Measurements from ENCODE around the gene RPEL1. TPM values are rescaled to one million over a fixed set of nuclear protein-coding genes. Genes with fewer than 3 reads are reported as not detected.

RPEL1 gene
- total RNA-seq, 1 experiment from 2014 or later: not detected

DNA sequence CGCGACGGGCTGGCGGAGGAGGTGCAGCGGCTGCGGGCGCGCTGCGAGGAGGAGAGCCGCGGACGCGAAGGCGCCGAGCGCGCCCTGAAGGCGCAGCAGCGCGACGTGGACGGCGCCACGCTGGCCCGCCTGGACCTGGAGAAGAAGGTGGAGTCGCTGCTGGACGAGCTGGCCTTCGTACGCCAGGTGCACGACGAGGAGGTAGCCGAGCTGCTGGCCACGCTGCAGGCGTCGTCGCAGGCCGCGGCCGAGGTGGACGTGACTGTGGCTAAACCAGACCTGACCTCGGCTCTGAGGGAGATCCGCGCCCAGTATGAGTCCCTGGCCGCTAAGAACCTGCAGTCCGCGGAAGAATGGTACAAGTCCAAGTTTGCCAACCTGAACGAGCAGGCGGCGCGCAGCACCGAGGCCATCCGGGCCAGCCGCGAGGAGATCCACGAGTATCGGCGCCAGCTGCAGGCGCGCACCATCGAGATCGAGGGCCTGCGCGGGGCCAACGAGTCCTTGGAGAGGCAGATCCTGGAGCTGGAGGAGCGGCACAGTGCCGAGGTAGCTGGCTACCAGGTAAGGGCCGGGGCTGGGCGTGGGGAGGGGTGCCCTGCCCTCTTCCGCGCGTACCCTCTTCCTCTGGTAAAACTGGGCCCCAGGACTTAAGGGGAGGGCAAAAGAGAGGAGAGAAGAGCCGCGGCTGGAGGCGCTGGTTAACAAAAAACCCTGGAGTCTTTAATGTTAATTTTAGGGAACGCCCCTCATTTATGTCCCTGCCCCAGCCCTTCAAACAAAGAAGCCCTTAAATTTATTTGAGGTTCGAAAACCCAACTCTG is 32.2 kb downstream of the RPEL1 start:
- Histone ChIP-seq H3K36me3 (ENCODE audit: insufficient read depth, low read length, poor library complexity, severe bottlenecking) (no peaks in the 10 kb centered on the region), H3K4me3 (ENCODE audit: low read depth, low read length, poor library complexity, severe bottlenecking) (peak overlapping the region; percentile 57), H3K4me1 (ENCODE audit: insufficient read depth, low read length, poor library complexity, severe bottlenecking) (peaks cover 20% of the 10 kb centered on the region), H3K27ac (ENCODE audit: low read depth, low read length, poor library complexity, severe bottlenecking) (no peak overlapping the region), H3K9me3 (ENCODE audit: low read depth, low read length, poor library complexity, severe bottlenecking) (no peaks in the 10 kb centered on the region), H3K27me3 (replicated peaks; ENCODE audit: insufficient read depth, low read depth, low read length, poor library complexity) (peaks cover 18% of the 10 kb centered on the region)
- intact Hi-C loops (cut with micrococcal nuclease; ENCODE audit: unreplicated experiment): no loop called here
- no peak for TF ChIP-seq EZH2 (IDR thresholded peaks at IDR 0.05; ENCODE audit: borderline replicate concordance, low read depth, low read length, poor library complexity, severe bottlenecking)
- TF ChIP-seq, protein P1, sequence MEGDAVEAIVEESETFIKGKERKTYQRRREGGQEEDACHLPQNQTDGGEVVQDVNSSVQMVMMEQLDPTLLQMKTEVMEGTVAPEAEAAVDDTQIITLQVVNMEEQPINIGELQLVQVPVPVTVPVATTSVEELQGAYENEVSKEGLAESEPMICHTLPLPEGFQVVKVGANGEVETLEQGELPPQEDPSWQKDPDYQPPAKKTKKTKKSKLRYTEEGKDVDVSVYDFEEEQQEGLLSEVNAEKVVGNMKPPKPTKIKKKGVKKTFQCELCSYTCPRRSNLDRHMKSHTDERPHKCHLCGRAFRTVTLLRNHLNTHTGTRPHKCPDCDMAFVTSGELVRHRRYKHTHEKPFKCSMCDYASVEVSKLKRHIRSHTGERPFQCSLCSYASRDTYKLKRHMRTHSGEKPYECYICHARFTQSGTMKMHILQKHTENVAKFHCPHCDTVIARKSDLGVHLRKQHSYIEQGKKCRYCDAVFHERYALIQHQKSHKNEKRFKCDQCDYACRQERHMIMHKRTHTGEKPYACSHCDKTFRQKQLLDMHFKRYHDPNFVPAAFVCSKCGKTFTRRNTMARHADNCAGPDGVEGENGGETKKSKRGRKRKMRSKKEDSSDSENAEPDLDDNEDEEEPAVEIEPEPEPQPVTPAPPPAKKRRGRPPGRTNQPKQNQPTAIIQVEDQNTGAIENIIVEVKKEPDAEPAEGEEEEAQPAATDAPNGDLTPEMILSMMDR (conservative IDR thresholded peaks at IDR 0.05; ENCODE audit: low read depth, low read length): no peak
- BruUV-seq (replicated peaks): no TSS peak
- no peak for DNase-seq (ENCODE audit: low spot score)
- ChIA-PET CTCF (interaction anchor here (1.3 kb wide), 1 partner anchor 360 kb away, joined by 4 read pairs; the partner anchor contains the start of gene CNNM2), POLR2A (ENCODE audit: low non-redundant PET) (interaction anchor here (0.6 kb wide), 1 partner anchor 265 kb away, joined by 4 read pairs; no protein-coding TSS in a partner anchor)

- TF ChIP-seq EZH2 (IDR thresholded peaks at IDR 0.05; ENCODE audit: borderline replicate concordance, low read depth, low read length, poor library complexity, severe bottlenecking): no peak
- TF ChIP-seq, protein P1 (conservative IDR thresholded peaks at IDR 0.05; ENCODE audit: low read depth, low read length): no peak
- Histone ChIP-seq H3K36me3 (ENCODE audit: insufficient read depth, low read length, poor library complexity, severe bottlenecking) (no peaks in the 10 kb centered on the region), H3K9me3 (ENCODE audit: low read depth, low read length, poor library complexity, severe bottlenecking) (no peaks in the 10 kb centered on the region), H3K4me1 (ENCODE audit: insufficient read depth, low read length, poor library complexity, severe bottlenecking) (peaks cover 20% of the 10 kb centered on the region), H3K27ac (ENCODE audit: low read depth, low read length, poor library complexity, severe bottlenecking) (no peak overlapping the region), H3K27me3 (replicated peaks; ENCODE audit: insufficient read depth, low read depth, low read length, poor library complexity) (peaks cover 18% of the 10 kb centered on the region), H3K4me3 (ENCODE audit: low read depth, low read length, poor library complexity, severe bottlenecking) (no peak overlapping the region)
- CTCF ChIA-PET: no interaction called here
- BruUV-seq (replicated peaks): no TSS peak
- intact Hi-C loops (cut with micrococcal nuclease; ENCODE audit: unreplicated experiment): no loop called here
- DNase-seq (ENCODE audit: low spot score): no peak
- POLR2A ChIA-PET (ENCODE audit: low non-redundant PET): no interaction called here
Observed at GRCh38 chr10:103278537-103278823, 32.8 kb downstream of the RPEL1 start.

- DNase-seq (ENCODE audit: low spot score): peak; percentile 64
- Histone ChIP-seq H3K9me3 (ENCODE audit: low read depth, low read length, poor library complexity, severe bottlenecking) (no peaks in the 10 kb centered on the region), H3K4me1 (ENCODE audit: insufficient read depth, low read length, poor library complexity, severe bottlenecking) (peaks cover 20% of the 10 kb centered on the region), H3K4me3 (ENCODE audit: low read depth, low read length, poor library complexity, severe bottlenecking) (no peak overlapping the region), H3K36me3 (ENCODE audit: insufficient read depth, low read length, poor library complexity, severe bottlenecking) (no peaks in the 10 kb centered on the region), H3K27ac (ENCODE audit: low read depth, low read length, poor library complexity, severe bottlenecking) (no peak overlapping the region), H3K27me3 (replicated peaks; ENCODE audit: insufficient read depth, low read depth, low read length, poor library complexity) (peaks cover 18% of the 10 kb centered on the region)
- ChIA-PET POLR2A (ENCODE audit: low non-redundant PET) (no interaction called here), CTCF (no interaction called here)
- no peak for TF ChIP-seq EZH2 (IDR thresholded peaks at IDR 0.05; ENCODE audit: borderline replicate concordance, low read depth, low read length, poor library complexity, severe bottlenecking)
- TF ChIP-seq, protein P1 (conservative IDR thresholded peaks at IDR 0.05; ENCODE audit: low read depth, low read length): no peak
- BruUV-seq (replicated peaks): no TSS peak
- intact Hi-C loops (cut with micrococcal nuclease; ENCODE audit: unreplicated experiment): no loop called here
Observed at GRCh38 chr10:103278862-103279298, 33.2 kb downstream of the RPEL1 start.
